ENCODE measurements around the gene TMED8. TPM values are rescaled to one million over a fixed set of nuclear protein-coding genes. Genes with fewer than 3 reads are reported as not detected.

Gene TMED8
- total and polyA plus RNA-seq, 7 donors = 1.8 to 15.3 (median 13.6) TPM

DNA sequence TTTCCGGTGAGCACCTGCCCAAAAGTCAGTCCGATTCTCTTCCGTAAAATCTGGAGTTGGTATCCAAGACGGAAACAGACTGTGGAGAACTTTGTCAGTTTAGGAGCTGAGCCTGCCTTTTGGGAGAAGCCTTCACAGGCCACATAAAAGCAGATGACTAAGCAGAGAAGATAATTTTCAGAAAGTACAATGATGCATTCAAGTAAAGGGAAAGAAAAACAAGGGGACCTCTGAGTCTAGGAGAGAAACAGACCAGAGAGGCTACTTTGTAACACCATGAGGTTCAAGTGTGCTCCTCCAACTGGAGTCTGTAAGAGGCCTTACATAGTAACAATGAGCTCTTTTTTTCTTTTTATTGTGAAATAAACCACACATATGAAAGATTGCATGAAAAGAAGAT lies 21.1 kb downstream of the TMED8 start:
- Histone ChIP-seq H3K4me1 (no peaks in the 10 kb centered on the region), H3K27me3 (no peaks in the 10 kb centered on the region), H3K4me3 (no peak overlapping the region), H3K9me3 (no peaks in the 10 kb centered on the region), H3K36me3 (peaks cover 0 to 2% (median 0%) of the 10 kb centered on the region in 4 donors), H3K27ac (no peak overlapping the region)
- TF ChIP-seq POLR2A (IDR thresholded peaks at IDR 0.05) (no peak), EP300 (IDR thresholded peaks at IDR 0.05) (no peak), POLR2AphosphoS5 (IDR thresholded peaks at IDR 0.05) (no peak)
- TF ChIP-seq, protein P1, sequence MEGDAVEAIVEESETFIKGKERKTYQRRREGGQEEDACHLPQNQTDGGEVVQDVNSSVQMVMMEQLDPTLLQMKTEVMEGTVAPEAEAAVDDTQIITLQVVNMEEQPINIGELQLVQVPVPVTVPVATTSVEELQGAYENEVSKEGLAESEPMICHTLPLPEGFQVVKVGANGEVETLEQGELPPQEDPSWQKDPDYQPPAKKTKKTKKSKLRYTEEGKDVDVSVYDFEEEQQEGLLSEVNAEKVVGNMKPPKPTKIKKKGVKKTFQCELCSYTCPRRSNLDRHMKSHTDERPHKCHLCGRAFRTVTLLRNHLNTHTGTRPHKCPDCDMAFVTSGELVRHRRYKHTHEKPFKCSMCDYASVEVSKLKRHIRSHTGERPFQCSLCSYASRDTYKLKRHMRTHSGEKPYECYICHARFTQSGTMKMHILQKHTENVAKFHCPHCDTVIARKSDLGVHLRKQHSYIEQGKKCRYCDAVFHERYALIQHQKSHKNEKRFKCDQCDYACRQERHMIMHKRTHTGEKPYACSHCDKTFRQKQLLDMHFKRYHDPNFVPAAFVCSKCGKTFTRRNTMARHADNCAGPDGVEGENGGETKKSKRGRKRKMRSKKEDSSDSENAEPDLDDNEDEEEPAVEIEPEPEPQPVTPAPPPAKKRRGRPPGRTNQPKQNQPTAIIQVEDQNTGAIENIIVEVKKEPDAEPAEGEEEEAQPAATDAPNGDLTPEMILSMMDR (IDR thresholded peaks at IDR 0.05) = no peak
- WGBS, 2 donors = 95 to 96% methylated on average over 4 of the region's 4 CpGs
- intact Hi-C loops (cut with DNase I) = no loop called here
- DNase-seq = no peak

DNA sequence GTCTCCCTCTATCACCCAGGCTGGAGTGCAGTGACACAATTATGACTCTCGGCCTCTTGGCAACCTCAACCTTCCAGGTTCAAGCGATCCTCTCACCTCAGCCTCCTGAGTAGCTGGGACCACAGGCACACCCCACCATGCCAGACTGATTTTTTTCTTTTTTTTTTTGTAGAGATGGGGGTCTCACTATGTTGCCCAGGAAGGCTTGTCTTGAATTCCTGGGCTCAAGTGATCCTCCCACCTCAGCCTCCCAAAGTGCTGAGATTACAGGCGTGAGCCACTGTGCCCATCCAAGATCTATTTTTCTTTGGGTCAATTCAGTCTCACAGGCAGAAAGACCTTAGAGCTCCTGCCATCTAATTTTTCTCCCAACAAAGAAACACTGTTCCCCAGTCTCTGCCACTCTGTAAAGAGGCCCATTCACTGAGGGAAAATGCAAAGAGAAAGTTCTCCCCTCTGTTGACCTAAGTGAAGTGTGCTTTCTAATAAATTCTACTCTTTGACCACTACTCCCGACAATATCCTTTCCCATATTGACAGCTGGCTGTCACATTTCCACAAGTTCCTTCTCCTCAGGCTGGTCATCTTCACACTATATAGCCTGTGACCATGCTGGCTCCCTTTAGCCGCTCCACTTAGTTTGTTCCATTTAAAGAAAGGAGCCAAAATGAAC lies 23.3 kb downstream of the TMED8 start:
- Histone ChIP-seq H3K27ac (no peak overlapping the region), H3K9me3 (no peaks in the 10 kb centered on the region), H3K27me3 (no peaks in the 10 kb centered on the region), H3K4me1 (no peaks in the 10 kb centered on the region), H3K36me3 (peaks cover 0 to 16% (median 0%) of the 10 kb centered on the region in 4 donors), H3K4me3 (no peak overlapping the region)
- intact Hi-C loops (cut with DNase I) = no loop called here
- no peak for DNase-seq
- WGBS, 2 donors = 87 to 91% methylated on average over 5 of the region's 5 CpGs
- TF ChIP-seq POLR2AphosphoS5 (IDR thresholded peaks at IDR 0.05) (no peak), EP300 (IDR thresholded peaks at IDR 0.05) (no peak), POLR2A (IDR thresholded peaks at IDR 0.05) (no peak)
- TF ChIP-seq, protein P1 (IDR thresholded peaks at IDR 0.05) = no peak

DNA sequence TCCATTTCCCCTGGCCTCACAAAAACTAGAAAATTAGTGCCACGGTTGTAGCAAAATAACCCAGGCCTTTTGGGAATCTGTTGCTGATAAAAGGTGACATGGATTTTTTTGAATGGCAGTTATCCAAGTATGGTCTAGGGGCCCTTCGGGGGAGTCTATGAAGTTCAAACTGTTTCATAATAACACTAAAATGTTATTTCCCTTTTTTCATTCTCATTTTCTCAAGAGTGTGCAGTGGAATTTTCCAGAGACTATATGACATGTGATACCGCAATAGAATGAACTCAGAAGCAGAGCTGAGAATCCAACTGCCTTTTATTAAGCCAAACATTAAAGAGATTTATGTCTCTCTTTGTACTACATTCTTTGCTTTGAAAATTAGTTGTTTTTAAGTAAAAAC lies 29.1 kb downstream of the TMED8 start:
- Histone ChIP-seq H3K4me3 (no peak overlapping the region), H3K4me1 (no peaks in the 10 kb centered on the region), H3K27ac (no peak overlapping the region), H3K36me3 (peaks cover 0 to 28% (median 3%) of the 10 kb centered on the region in 4 donors), H3K9me3 (no peaks in the 10 kb centered on the region), H3K27me3 (no peaks in the 10 kb centered on the region)
- intact Hi-C loops (cut with DNase I) = no loop called here
- DNase-seq = no peak
- 69 to 88% methylated on average over 3 of the region's 3 CpGs for WGBS, 2 donors
- TF ChIP-seq, protein P1 (IDR thresholded peaks at IDR 0.05) = no peak
- TF ChIP-seq POLR2AphosphoS5 (IDR thresholded peaks at IDR 0.05) (no peak), EP300 (IDR thresholded peaks at IDR 0.05) (no peak), POLR2A (IDR thresholded peaks at IDR 0.05) (no peak)

DNA sequence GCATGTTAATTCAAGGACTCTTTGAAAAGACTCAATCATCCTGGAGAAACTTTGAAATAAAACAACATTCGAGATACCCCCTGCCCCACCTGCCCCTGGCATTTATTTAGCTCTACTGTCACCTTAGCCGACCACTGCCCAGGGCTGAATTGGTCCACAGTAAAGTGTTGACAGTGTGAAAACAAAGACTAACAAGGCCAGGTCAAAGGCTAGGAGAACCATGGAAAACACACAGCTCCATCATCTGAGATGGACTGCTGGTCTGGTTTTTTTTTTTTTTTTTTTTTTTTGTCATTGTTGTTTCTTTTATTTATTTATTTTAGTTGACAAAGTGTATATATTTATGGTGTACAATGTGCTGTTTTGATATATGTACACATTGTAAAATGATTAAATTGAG lies 30.4 kb downstream of the TMED8 start:
- intact Hi-C loops (cut with DNase I) = no loop called here
- DNase-seq = no peak
- Histone ChIP-seq H3K36me3 (peaks cover 0 to 40% (median 9%) of the 10 kb centered on the region in 4 donors), H3K4me3 (no peak overlapping the region), H3K4me1 (no peaks in the 10 kb centered on the region), H3K9me3 (no peaks in the 10 kb centered on the region), H3K27me3 (no peaks in the 10 kb centered on the region), H3K27ac (no peak overlapping the region)
- 91 to 94% methylated on average over 2 of the region's 2 CpGs for WGBS, 2 donors
- TF ChIP-seq, protein P1 (IDR thresholded peaks at IDR 0.05) = no peak
- TF ChIP-seq POLR2A (IDR thresholded peaks at IDR 0.05) = no peak
- TF ChIP-seq EP300 (IDR thresholded peaks at IDR 0.05) = no peak
- TF ChIP-seq POLR2AphosphoS5 (IDR thresholded peaks at IDR 0.05) = no peak

Data from sigmoid colon (tissue), 7 donors.